ENCODE data around the gene AMN.

DNA sequence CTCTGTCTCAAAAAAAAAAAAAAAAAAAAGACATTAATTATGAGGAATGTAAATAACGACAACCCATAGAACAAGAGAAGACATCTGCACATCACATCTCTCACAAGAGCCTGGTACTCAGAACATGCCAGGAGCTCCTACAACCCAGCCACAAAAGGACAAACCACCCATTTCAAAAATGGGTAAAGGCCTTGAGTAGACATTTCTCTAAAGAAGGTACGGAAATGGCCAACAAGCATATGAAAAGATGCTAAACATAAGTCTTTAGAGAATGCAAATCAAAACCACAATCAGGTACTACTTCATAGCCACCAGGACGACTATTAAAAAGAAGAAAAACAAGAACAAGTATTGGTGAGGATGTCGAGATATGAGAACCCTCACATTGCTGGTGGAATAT is 13.3 kb downstream of the AMN start:
- TF ChIP-seq, protein P1, sequence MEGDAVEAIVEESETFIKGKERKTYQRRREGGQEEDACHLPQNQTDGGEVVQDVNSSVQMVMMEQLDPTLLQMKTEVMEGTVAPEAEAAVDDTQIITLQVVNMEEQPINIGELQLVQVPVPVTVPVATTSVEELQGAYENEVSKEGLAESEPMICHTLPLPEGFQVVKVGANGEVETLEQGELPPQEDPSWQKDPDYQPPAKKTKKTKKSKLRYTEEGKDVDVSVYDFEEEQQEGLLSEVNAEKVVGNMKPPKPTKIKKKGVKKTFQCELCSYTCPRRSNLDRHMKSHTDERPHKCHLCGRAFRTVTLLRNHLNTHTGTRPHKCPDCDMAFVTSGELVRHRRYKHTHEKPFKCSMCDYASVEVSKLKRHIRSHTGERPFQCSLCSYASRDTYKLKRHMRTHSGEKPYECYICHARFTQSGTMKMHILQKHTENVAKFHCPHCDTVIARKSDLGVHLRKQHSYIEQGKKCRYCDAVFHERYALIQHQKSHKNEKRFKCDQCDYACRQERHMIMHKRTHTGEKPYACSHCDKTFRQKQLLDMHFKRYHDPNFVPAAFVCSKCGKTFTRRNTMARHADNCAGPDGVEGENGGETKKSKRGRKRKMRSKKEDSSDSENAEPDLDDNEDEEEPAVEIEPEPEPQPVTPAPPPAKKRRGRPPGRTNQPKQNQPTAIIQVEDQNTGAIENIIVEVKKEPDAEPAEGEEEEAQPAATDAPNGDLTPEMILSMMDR (IDR thresholded peaks at IDR 0.05; ENCODE audit: low read depth, low read length) = no peak
- no peak for TF ChIP-seq POLR2A (IDR thresholded peaks at IDR 0.05; ENCODE audit: extremely low read depth, insufficient read length)
